UCSD-AML1 (cell line): ENCODE measurements around the gene KIF26A.

Source experiments
- DNase-seq: peaks from one replicate; lab custom pipeline; 2025; ENCODE audit not compliant: unreplicated experiment; lab: John Stamatoyannopoulos, UW

Gene KIF26A

DNA sequence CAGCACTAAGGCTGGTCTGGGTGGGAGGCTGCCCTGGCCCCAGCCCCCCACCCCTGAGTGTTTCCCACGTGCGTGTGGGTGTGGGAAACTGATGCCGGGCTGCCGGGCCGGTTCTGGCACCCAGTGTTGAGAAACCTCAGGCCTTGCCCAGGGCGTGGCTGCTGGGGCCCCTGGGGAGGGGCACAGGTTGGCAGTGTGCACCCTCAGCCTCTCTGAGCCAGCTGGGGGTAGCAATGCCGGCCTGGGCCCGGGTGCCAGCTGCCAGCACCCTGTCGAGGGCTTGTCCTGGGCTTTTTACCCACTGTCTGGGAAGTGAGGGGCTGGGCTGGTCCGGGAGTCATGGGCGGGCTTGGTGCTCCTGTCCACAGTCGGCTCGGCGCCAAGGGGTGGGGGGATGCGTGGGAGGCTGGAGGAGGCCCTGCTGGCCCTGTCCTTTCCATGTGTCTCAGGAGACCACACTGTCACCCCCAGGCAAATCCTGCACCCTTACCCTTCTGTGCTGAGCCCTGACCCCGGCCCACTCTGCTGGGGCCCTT is 37.2 kb upstream of the KIF26A start:
- DNase-seq = no peak

DNA sequence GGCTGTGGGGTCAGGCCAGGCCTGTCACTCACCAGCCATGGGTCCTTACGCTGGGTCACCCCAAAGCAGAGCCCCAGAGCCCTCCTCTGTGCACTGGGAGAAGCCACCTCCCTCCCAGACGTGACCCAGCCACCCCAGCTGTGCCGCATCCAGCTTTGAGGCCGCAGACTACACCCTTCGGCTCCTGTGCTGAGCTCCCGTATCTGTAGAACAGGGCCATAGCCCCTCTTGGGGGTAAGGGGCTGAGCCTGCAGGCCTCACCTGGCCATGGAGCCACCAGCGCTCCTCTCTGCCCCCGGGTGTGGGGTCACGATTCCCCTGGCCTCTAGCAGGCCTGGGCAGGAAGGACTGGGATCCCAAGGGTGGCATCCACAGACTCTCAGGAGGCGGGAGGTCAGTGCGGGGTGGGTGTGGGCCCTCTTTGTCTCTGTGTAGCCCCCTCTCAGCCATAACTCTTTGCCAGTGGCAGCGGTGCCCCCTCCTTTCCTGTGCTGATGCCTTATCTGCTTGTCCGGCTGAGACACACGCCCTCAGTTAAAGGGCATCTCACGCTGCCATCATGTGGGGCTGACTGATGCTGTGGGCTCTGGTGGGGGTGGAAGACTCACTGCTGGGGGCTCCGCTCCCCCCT is 36.6 kb upstream of the KIF26A start:
- no peak for DNase-seq

DNA sequence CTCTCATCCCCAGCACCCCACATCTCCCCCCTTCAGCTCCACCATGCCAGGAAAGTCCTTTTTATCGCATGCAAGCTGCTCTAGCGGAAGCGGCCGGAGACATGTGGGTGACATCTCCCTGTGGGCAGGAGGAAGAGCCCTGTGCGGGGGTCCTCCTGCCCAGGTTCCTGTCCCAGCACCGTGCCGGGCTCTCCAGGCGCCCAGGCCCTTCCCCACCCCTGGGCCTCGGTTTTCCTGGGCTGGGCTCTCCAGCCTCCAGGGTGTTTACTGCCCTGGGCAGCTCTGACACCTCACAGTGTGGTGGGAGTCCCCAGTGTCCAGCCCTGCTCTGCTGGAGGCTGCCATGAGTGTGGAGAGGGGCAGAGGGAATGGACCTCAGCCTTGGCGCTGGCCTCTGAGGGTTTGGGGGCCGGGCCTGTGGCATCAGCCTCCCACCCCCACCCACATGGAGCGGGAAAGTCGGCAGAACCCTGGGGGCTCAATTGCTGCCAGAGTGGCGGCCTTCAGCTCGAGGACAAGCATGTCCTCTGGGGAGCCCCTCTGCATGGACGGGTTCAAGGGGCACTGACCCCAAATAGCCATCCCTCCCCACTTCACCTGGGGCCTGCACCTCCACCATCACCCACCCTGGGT is 36.0 kb upstream of the KIF26A start:
- DNase-seq = no peak

DNA sequence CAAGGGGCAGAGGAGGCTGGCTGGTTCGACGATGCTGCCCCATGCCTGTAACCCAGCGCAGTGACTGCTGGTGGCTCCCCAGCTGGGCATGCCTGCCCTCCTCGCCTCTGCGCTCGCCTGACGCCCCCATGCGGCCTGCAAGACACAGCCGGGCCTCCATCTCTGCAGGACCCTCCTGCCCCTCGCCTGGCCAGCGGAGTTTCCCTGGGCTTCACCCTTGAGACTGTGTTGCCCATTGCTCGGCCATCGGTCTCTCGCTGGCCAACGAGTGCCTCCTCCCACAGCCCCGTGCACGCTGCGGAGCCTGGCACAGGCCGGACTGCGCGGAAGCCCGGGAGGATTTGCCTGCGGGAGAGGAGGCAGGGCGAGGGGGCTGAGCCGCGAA is 35.3 kb upstream of the KIF26A start:
- DNase-seq = no peak

DNA sequence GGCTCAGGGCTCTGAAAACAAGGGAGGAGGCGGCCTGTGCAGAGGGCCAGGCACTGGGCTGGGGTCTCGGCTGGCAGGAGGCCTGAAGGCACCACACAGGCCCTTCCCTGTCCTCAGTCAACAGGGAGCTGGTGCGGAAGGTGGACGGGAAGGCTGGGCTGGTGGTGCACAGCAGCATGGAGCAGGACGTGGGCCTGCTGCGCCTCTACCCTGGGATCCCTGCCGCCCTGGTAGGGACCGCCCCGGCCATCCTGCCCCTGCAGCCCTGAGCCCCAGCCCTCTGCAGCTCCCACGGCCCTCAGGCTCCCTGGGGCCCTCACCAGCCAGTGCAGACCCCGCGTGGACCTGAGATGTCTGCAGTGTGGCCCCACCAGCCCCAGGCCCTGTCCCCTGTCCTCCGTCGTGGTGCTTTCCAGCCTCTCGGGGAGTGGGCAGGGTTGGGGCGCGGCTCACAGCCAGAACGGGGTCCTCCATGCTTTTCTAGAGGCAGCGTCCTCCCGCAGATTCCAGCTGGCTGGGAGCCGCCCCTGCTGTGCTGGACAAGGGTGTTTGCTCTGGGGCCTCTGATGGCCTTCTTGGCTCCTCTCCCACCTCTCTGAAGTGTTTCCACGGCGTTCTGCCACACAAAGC is 34.8 kb upstream of the KIF26A start:
- DNase-seq = no peak

DNA sequence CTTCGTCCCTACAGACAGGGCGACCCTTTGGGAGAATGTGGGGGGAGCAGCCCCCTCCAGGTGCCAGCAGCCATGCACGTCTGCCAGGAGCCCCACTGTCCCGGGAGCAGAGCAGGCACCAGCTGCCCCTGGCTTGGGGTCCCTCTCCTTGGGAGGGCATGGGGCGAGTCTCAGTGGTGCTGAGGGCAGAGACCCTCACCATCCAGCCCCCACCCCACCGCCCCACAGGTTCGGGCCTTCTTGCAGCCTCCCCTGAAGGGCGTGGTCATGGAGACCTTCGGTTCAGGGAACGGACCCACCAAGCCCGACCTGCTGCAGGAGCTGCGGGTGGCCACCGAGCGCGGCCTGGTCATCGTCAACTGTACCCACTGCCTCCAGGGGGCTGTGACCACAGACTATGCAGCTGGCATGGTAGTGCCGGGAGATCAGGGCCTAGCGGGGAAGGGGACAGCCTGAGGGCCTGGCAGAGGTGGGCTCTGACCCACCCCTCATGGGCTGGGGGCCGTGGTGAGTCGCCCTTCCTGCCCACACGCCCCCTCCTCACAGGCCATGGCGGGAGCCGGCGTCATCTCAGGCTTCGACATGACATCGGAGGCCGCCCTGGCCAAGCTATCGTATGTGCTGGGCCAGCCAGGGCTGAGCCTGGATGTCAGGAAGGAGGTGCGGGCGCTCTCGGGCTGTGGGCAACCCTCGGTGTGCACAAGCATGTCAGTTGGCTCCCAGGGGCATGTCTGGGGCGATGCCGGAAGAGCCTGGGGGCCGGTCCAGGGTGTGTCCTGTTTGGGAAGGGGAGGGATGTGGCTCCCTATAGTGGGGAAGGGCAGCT is 34.1 kb upstream of the KIF26A start:
- DNase-seq = no peak

DNA sequence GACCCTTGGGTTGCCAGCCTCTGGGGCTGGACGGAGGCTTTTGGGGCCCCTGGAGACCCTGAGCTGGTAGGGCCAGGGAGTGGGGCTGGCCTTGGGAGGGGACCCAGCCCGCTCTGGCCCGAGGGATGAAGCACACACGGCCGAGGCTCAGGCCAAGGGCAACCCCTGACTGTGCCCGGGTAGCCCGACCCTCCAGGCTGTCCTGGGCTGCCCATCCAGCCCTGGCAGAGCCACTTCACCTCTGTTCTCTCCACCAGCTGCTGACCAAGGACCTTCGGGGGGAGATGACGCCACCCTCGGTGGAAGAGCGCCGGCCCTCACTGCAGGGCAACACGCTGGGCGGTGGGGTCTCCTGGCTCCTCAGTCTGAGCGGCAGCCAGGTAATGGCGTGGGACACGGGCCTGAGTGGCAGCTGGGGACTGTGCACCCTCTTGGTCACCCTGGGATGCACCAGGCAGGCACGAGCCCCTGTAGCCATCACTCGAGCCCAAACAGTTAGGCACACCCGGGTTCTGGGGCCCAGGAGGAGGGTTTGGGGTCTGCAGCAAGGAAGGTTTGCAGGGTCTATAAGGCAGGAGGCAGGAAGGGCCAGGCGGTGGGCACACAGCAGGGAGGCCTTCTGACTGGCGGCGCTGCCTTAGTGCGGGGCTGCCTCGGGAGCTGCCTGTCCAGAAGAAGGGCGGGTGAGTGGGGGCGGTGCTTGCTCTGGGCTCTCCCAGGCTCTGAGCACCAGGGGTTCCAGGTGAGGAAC is 33.1 kb upstream of the KIF26A start:
- DNase-seq = no peak

DNA sequence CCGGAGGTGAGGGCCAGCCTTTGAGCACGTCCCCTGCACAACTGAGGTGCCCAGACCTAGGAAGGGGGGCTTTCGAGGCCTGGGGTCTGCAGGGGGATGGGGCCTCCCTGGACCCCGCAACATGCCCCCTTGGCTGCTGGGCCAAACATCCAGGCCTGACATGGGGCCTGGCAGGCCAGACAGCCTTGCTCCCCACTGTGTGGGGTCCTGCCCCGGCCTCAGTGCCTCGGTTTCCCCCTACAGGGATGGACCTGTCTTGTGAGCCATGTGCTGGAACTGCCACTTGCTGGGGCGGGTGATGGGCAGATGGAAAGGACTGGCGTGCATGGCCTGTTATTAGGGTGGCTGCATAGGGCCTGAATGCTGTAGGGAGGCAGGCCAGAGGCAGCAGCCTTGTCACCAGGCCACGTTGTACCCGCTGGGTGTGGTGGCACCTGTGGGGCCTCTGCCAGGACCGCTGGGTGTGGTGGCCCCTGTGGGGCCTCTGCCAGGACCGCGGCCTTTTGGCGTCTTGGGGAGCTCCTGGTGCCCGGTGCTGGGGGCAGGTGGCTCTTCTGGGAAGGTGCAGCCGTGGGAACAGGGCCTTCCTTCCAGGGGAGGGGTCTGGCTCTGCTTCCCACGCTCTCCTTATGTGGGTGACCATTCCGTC is 32.4 kb upstream of the KIF26A start:
- no peak for DNase-seq

DNA sequence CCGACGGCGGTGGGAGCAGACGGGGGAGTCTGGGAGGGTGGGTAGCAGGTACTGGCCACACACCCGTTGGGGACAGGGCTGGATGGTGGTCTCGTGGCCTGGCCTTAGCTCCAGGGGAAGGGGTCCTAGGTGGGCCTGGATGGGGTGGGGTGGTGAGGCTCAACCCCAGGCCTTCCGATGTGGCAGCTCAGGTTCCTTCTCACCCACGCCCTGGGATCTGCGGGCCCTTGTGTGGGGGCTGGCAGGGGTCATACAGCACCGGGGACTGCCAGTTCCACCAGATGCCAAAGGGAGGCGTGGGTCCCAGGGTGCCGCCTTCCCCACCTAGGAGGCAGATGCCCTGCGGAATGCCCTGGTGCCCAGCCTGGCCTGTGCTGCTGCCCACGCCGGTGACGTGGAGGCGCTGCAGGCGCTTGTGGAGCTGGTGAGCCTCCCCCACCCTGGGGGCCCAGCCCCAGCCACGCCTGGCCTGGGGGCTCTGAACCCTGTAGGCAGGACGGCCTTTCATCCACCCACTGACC is 31.9 kb upstream of the KIF26A start:
- DNase-seq = no peak

DNA sequence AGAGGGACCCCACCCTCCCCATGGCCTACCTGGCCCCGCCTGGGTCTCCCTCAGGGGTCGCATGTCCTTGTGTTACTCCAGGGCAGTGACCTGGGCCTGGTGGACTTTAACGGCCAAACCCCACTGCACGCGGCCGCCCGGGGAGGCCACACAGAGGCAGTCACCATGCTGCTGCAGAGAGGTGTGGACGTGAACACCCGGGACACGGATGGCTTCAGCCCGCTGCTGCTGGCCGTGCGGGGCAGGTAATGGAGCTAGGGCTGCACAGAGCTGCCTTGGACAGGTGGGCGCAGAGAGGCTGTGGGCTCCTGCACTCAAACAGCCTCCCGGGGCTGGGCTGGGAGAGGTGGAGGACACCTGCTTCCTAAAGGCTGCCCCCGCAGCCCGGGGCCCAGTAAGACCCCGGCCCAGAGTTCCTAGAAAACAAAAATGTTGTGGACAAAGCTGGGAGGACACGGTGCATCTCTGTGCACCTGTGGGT is 31.2 kb upstream of the KIF26A start:
- DNase-seq = no peak

DNA sequence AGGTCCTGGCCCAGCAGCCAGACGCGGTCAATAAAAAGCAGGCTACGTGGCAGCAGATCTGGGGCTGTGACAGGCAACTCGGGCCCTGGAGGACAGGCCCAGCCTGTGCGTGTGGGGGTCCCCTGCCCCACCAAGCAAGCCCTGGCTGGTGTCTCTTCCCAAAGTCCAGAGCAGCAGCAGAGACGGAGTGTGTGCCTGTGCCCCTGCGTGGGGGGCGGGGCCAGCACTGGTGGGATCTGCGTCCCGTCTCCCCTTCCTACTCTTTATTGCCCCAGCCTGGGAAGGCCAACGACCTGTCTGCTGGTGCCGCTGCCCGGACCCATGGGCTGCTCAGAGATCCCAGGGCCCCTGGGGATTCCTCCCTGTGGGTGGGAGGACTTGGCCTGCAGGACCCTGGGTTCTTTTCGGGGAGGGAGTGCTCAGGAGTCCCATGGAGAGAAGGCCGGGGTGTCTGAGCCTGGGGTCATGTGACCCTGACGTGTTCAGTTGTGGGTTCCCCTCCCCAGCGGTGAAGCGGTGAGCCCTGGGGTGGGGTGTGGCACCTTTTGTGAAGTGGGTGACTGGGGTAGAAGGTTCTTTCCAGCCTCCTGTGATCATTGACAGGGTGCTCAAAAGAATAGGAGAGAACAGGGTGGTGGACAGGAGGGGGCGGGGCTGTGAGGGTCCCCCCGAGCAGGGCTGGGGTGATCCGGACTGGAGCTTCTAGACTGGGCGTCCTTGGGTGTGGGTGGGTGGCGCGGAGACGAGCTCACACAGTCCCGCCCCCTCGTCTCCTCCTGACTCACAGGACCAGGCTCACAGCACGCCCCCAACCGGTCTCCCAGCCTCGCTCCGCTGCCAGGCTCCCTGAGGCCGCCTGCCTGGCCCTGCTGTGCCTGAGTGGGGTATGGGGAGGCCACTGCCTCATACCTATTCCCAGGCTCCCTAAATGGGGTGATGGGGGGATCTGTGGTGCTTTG is 30.5 kb upstream of the KIF26A start:
- DNase-seq = no peak

DNA sequence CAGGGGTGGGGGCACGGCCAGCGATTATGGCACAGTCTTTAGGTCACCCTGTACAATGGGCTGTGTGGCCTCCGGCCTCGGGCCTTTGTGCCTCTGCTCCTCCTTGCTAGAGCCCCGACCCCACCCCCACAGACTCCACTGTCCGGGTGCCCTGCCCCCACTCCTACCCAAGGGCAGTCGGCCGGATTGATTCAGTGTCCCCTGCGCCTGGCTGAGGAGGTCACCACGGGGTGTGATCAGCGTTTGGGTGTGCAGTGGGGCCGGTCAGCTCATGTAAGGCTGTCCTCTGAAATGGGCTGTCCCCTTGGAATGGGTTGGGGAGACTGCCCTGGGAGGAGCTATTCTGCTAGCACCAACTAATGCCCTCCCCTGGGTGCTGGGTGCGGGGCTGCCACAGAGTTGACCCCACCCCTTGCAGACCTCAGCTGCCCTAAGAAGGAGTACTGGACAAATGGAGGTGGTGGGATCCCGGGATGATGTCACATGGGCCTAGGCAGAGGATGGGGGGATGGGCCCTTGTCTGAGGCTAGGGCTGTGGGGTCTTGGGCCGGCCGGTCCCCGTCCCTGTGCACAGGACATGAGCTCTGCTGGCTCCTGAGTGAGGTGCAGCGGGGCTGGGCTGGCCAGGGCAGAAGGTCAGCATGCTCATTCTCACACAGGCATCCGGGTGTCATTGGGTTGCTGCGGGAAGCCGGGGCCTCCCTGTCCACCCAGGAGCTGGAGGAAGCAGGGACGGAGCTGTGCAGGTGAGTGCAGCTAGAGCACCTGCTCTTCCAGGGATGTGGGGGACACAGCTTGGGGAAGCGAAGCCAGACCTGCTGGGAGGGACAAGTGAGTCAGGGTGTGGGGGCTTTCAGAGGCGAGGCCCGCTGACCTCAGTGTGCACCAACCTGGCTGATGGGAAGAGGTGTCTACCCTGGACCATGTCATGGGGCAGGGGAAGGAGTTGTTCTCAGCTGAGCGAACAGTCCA is 29.5 kb upstream of the KIF26A start:
- no peak for DNase-seq

DNA sequence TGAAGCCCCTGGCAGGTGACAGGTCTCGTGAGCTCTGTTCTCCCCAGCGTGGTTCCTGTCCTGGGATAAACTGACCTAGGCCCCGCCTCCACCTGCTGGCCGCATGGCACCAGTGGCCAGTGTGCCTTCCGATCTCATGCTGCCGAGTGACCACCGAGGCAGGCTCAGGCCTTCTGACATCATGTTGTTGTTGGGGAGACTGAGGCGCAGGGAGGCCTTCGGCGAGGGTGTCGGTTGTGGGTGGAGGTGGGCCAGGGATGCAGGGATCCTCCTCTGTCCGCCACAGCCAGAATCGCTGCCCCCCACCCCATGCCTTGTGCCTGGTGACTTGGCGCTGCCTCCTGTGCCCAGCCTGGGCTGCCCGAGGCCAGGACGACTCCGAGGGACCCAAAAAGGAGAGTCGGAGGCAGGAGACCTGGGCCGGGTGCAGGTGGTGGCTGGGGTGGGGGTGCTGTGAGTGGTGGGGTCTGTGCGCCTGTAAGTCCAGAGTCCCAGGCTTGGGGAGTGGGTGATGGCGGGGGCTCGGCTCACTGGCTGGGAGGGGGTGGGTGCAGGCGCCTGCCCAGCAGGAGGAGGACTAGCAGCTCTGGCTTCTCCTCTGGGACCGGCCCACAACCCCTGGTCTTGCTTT is 28.5 kb upstream of the KIF26A start:
- DNase-seq = no peak

DNA sequence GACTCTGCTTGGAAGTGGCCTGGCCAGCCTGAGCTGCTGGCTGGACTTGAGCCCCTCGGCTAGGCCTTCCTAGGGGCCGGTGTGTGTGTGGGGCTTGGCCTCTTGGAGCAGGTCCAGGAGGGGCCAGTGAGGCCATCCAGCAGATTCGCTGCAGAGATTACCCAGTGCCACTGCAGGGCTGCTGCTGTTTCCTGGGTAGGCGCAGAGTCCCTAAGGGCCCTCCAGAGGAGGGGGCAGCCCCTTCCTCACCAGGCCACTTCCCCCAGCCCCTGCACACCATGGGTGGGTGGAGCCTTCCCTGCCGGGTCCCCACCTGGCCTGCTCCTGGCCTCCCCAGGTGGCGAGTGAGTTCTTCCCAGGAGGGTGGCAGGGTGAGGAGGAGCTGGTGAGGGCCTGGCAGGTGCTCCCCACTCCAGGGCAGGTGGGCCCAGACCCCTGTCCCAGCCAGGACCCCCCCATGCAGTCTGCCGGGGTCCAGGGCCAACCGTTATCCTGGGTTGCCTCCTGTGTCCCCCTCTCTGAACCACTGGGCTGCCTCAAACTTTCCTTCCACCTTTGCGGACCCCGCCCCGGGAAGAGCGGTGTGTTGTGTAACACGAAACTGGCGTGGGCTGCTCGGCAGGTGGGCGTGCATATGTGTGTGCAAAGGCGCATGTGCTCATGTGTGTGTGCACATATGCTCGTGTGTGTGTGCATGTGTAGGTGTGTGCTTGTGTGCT is 27.7 kb upstream of the KIF26A start:
- no peak for DNase-seq

DNA sequence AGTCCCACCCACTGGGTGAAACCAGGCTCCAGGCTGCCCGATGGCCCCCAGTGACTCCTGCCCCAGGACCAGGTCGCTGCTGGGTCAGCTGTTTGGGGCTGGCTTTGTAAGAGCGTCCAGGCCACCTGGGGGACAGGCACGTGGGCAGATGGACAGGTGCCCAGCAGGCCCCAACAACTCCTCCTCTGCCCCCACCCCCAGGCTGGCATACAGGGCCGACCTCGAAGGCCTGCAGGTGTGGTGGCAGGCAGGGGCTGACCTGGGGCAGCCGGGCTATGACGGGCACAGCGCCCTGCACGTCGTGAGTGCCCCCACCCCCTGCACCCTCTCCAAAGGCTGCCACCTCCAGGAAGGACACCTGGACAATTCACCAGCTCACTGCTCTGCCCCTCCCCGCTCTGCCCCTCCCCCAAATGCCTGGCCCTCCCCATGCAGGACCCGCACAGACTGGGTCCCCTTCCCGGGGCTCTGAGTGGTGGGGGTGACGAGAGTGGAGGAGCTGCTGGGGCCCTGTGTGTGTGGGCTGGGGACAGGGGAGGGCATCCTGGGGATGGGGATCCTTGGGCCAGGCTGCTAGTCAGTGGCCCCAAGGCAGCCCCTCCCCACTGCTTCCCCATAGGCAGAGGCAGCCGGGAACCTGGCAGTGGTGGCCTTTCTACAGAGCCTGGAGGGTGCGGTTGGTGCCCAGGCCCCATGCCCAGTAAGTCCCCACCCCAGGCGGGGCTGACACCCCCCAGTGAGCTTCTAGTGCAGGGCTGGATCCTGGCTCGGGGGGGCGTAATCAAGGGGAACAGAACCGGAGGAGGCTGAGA is 26.9 kb upstream of the KIF26A start:
- DNase-seq = no peak

DNA sequence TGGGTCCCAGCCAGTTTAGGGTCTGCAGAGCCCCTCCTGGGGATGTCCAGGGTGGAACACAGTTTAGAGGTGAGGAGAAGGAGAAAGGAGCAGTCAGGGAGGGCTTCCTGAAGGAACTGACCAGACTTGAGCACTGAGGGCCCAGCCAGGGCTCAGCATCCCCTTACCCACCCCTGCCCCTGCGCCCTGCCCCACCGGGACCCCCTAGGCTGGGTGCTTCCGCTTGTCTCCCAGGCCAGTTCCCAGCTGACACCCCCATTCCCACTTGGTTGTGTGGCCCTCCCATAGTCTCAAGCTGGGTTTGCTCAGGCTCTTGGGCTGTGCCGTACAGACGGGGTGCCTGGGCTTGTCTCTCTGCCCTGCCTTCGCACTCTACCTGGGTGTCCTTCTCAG is 26.3 kb upstream of the KIF26A start:
- no peak for DNase-seq
